ENCODE measurements around the gene HBS1L.
"Not testable (repeated sequence)": the region's sequence is repeated elsewhere in the genome, so short reads cannot be mapped to it uniquely, and the experiment has no call there.

Gene HBS1L

GRCh38 chr6:135073756-135074393 lies 19.3 kb upstream of the HBS1L start:
- no peak for DNase-seq (ENCODE audit: low spot score)

GRCh38 chr6:135073217-135073616 lies 18.6 kb upstream of the HBS1L start:
- DNase-seq (ENCODE audit: low spot score): no peak

GRCh38 chr6:135072753-135073152 lies 18.1 kb upstream of the HBS1L start:
- DNase-seq (ENCODE audit: low spot score): no peak

DNA sequence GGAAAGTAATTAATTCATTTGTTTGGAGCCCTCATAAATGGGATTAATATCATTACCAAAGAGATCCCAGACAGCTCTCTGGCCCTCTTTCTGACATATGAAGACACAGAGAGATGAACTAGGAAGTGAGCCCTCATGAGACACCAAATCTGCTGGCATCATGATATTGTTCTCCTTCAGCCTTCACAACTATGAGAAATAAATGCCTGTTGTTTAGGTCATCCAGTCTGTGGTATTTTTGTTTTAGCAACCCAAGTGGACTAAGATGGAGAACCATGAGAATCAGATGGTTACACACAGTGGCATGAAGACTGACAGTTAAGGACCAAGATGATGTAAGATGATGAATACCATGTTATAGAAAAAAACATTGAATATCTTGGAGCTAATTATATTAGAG lies 16.9 kb upstream of the HBS1L start:
- no peak for DNase-seq (ENCODE audit: low spot score)

GRCh38 chr6:135067911-135068310 lies 13.3 kb upstream of the HBS1L start:
- DNase-seq (ENCODE audit: low spot score): no peak

GRCh38 chr6:135066806-135067205 lies 12.2 kb upstream of the HBS1L start:
- no peak for DNase-seq (ENCODE audit: low spot score)

- no peak for DNase-seq (ENCODE audit: low spot score)
Observed at GRCh38 chr6:135066397-135066796, 11.8 kb upstream of the HBS1L start.

DNA sequence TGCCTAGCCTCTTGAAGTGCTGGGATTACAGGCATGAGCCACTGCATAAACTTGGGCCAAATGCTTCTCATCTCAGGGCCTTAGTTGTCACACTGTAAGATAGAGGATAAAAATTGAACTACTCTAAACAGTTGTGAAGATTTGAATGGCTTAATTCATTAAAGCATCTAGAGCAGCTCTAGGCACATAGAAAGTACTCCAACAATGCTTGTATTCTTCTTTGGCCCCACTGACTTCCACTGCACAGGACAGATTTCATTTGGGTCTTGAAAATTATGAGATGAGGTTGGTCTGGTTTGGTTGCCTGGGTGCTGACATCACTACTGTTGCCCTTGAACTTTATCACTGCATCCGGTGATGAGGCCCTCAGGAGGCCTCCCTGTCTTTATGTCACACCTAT lies 10.0 kb upstream of the HBS1L start:
- no peak for DNase-seq (ENCODE audit: low spot score)

DNA sequence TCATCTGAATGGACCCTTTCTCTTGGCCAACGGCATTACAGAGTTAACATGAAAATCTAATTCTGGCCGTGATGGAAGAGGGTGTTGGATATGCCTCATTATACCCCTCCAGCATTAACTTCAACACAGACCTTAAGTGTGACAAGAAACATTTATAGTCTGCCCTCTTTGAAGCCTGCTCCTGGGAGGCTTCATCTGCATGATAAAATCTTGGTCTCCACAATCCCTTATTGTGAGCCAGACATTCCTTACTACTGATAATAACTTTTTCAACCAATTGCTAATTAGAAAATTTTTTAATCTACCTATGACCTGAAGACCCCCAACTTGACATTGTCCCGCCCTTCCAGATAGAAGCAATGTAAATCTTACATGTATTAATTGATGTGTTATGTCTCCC lies 9.3 kb upstream of the HBS1L start:
- DNase-seq (ENCODE audit: low spot score): no peak

GRCh38 chr6:135062735-135063134 lies 8.1 kb upstream of the HBS1L start:
- DNase-seq (ENCODE audit: low spot score): no peak

- DNase-seq (ENCODE audit: low spot score): no peak
Observed at GRCh38 chr6:135060076-135060475, 5.5 kb upstream of the HBS1L start.

GRCh38 chr6:135058299-135058698 lies 3.7 kb upstream of the HBS1L start:
- DNase-seq (ENCODE audit: low spot score): not testable (repeated sequence)

DNA sequence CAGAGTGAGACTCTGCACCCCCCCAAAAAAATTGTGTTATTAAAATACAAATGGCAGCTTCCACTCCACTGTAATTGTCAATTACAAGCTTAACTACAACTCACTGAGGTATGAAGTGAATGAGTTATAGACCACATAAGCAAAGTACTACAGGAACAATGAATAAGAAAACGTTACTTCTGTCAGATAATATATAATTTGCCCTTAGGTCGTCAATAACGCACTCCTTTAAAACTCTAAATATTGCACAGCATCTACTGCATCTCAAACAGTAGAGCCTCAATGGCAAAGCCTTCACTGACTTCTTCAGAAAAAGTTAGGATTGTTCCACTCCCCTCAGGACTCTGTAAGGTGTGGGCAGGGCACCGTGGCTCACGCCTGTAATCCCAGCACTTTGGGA lies 2.0 kb upstream of the HBS1L start:
- DNase-seq (ENCODE audit: low spot score): no peak

GRCh38 chr6:135054226-135054568 lies 425 bp downstream of the HBS1L start:
- peak; percentile 53 for DNase-seq (ENCODE audit: low spot score)

GRCh38 chr6:135053406-135053805 lies 1.2 kb downstream of the HBS1L start:
- DNase-seq (ENCODE audit: low spot score): no peak

- peak; percentile 36 for DNase-seq (ENCODE audit: low spot score)
Observed at GRCh38 chr6:135052939-135053338, 1.7 kb downstream of the HBS1L start.

- no peak for DNase-seq (ENCODE audit: low spot score)
Observed at GRCh38 chr6:135048915-135049314, 5.7 kb downstream of the HBS1L start.

GRCh38 chr6:135047336-135047735 lies 7.3 kb downstream of the HBS1L start:
- no peak for DNase-seq (ENCODE audit: low spot score)

DNA sequence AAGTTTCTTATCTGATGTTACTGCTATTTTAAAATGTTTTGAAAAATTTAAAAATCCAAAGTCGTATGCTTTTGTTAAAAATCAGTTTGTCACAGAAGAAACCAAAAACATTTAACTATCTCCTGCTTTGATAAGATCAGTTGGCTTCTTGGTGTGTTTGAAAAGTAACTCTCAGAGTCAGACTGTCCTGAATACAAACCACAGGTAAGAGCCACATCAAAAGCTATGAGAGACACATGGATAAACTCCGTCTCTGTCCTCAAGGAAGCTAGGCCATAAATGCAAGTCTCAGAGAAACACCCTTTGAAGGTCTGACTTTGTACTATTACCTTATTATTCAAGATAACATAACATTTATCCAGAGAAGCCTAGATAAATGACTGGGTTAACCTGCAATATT lies 7.7 kb downstream of the HBS1L start:
- DNase-seq (ENCODE audit: low spot score): peak; percentile 45

DNA sequence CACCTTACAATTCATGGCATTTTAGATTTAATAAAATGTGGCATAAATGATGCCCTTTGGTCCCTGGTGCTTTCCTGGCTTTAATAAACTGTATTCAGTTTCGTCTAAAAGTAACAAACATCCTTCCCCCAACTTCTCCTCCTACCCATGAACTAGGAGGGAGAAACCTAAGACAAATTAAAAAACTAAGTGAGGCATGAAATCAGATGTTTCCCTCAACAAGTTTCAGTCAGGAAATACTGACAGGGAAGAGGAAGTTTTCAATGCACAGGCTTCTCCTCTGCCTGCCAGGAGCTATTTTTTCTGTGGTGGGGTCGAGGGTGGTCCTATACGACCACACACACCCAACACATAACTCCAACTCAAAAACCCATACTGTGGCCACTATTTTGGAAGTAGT lies 10.0 kb downstream of the HBS1L start:
- DNase-seq (ENCODE audit: low spot score): no peak

DNA sequence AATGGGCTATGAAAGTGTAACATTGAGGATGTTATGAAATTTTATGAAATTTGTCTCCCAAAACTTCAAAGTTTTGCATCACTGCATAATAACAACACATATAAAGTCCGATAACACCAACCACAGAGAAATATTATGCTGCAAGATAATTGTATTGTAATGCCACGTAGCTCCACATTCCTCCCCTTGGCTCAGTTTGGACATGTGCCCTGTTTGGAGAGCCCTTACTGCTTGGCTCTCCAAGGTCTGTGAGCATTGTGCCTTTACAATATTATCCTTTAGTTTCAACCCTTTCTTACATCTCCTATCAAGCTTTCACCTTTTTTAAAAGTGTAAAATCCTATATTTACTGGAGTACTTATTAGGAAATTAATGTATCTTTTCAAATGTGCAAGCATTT lies 10.8 kb downstream of the HBS1L start:
- no peak for DNase-seq (ENCODE audit: low spot score)

GRCh38 chr6:135043364-135043763 lies 11.3 kb downstream of the HBS1L start:
- DNase-seq (ENCODE audit: low spot score): no peak

- DNase-seq (ENCODE audit: low spot score): no peak
Observed at GRCh38 chr6:135038335-135038734, 16.3 kb downstream of the HBS1L start.

DNA sequence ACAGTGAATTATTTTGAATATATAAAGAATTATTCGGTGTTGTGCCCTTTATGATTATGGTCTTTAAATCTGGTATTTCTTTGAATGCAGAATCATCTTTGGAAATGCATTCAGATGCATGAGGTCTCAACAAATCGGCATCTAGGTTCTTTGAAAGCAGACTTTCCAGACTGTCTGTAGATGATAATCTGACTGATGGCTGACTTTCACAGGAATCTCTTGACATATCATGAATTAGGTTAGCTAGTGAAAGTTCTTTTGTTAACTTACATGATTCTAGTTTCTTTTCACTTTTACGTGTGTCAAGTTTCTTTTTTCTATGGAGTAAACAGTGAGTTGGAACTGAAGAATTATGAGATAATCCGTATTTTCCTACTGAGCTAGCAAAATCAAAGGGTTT lies 17.1 kb downstream of the HBS1L start:
- no peak for DNase-seq (ENCODE audit: low spot score)
